Liver (tissue), 9 donors: Measurements from ENCODE around the gene EFNA3. TPM values are rescaled to one million over a fixed set of nuclear protein-coding genes. Genes with fewer than 3 reads are reported as not detected.

ENCODE experiments used
- DNase-seq: peaks from one replicate; pipeline ENCODE4 v3.0.0-alpha.2; 2017; ENCODE audit warnings: low spot score
- H3K27ac ChIP-seq, 2 donors: one replicate each; pipeline ENCODE4 v1.7.0; 2013; ENCODE audit warnings: inconsistent platforms in 2 of 2, low read length in 2 of 2, control low read depth in 1 of 2, low read depth in 1 of 2, mild to moderate bottlenecking in 1 of 2
- H3K27me3 ChIP-seq, 4 donors: one replicate each; pipeline versions ENCODE4 v1.6.1 to v1.7.0; 2013; ENCODE audit warnings: low read length in 3 of 4, inconsistent platforms in 1 of 4, mild to moderate bottlenecking in 1 of 4, moderate library complexity in 1 of 4; ENCODE audit not compliant: control insufficient read depth in 4 of 4, insufficient read depth in 4 of 4
- H3K36me3 ChIP-seq, 4 donors: one replicate each; pipeline versions ENCODE4 v1.6.1 to v1.7.0; 2013; ENCODE audit warnings: low read length in 3 of 4, mild to moderate bottlenecking in 3 of 4, low read depth in 1 of 4, moderate library complexity in 1 of 4; ENCODE audit not compliant: control insufficient read depth in 4 of 4, insufficient read depth in 3 of 4
- H3K4me1 ChIP-seq, 4 donors: one replicate each; pipeline versions ENCODE4 v1.6.1 to v1.7.0; 2013; ENCODE audit warnings: low read length in 3 of 4, mild to moderate bottlenecking in 3 of 4, moderate library complexity in 1 of 4; ENCODE audit not compliant: control insufficient read depth in 4 of 4, insufficient read depth in 4 of 4
- H3K4me3 ChIP-seq, 3 donors: one replicate each; pipeline versions ENCODE4 v1.6.1 to v1.7.0; 2013; ENCODE audit warnings: low read length in 3 of 3, control low read depth in 1 of 3, low read depth in 1 of 3, mild to moderate bottlenecking in 1 of 3
- H3K9ac ChIP-seq, 2 donors: one replicate each; pipeline ENCODE4 v1.7.0; 2013; ENCODE audit warnings: low read length in 2 of 2, mild to moderate bottlenecking in 2 of 2, moderate library complexity in 2 of 2, control low read depth in 1 of 2, low read depth in 1 of 2
- H3K9me3 ChIP-seq, 4 donors: one replicate each; pipeline versions ENCODE4 v1.6.1 to v1.7.0; 2013; ENCODE audit warnings: low read length in 3 of 4; ENCODE audit not compliant: control insufficient read depth in 4 of 4
- ATF3 ChIP-seq: IDR thresholded peaks from 2 replicates; pipeline ENCODE4 v1.6.1; 2016; ENCODE audit warnings: antibody characterized with exemption
- EGR1 ChIP-seq, 2 donors: IDR thresholded peaks; 2 replicates each; pipeline ENCODE4 v1.6.1; 2016 to 2018; ENCODE audit warnings: antibody characterized with exemption in 2 of 2, low read depth in 2 of 2
- FOXA1 ChIP-seq: IDR thresholded peaks from 2 replicates; pipeline ENCODE4 v1.6.1; 2016; ENCODE audit warnings: antibody characterized with exemption
- FOXA2 ChIP-seq: IDR thresholded peaks from 2 replicates; pipeline ENCODE4 v1.6.1; 2016; ENCODE audit warnings: antibody characterized with exemption
- HNF4G ChIP-seq: IDR thresholded peaks from 2 replicates; pipeline ENCODE4 v1.6.1; 2016; ENCODE audit warnings: antibody characterized with exemption
- JUND ChIP-seq, 2 donors: IDR thresholded peaks; 2 replicates each; pipeline ENCODE4 v1.6.1; 2016; ENCODE audit warnings: antibody characterized with exemption in 2 of 2
- MAX ChIP-seq: IDR thresholded peaks from 2 replicates; pipeline ENCODE4 v1.6.1; 2016; ENCODE audit warnings: antibody characterized with exemption
- RAD21 ChIP-seq, 2 donors: IDR thresholded peaks; 2 replicates each; pipeline ENCODE4 v1.6.1; 2016; ENCODE audit warnings: antibody characterized with exemption in 2 of 2, mild to moderate bottlenecking in 2 of 2
- RXRA ChIP-seq, 2 donors: IDR thresholded peaks; 2 replicates each; pipeline ENCODE4 v1.6.1; 2017 to 2018; ENCODE audit warnings: antibody characterized with exemption in 2 of 2, mild to moderate bottlenecking in 1 of 2
- SP1 ChIP-seq: IDR thresholded peaks from 2 replicates; pipeline ENCODE4 v1.6.1; 2018; ENCODE audit warnings: antibody characterized with exemption, mild to moderate bottlenecking
- TAF1 ChIP-seq: conservative IDR thresholded peaks from 2 replicates; pipeline ENCODE4 v1.6.1; 2016; ENCODE audit warnings: antibody characterized with exemption, mild to moderate bottlenecking
- YY1 ChIP-seq: IDR thresholded peaks from 2 replicates; pipeline ENCODE4 v1.6.1; 2016; ENCODE audit warnings: antibody characterized with exemption, mild to moderate bottlenecking
- WGBS: extraction: QIAGEN DNeasy Blood & Tissue Kit; methylation state at CpG from one replicate; pipeline ENCODE4 v1.1.7; 2013; 5-methylcytosine and 5-hydroxymethylcytosine counted together
- polyA plus RNA-seq, 2 donors: library from polyadenylated mRNA; stranded (reverse) in 1 of 2; unstranded in 1 of 2; fragments of 200-250 nt in 1 of 2; fragments of >200 nt in 1 of 2; fragmentation: Nextera tagmentation in 1 of 2; extraction: Ambion mirVana in 1 of 2; gene quantifications; one replicate each; pipeline versions ENCODE4 v1.2.1 to v1.2.3, GENCODE V29; 2013 to 2015
- total RNA-seq, 2 donors: library from RNA; depleted of rRNA; stranded (reverse); fragments of >200 nt; gene quantifications; one replicate each; pipeline ENCODE4 v1.2.3, GENCODE V29; 2014
- TF ChIP-seq, protein P1 (sequence below): IDR thresholded peaks from 2 replicates; pipeline ENCODE4 v1.6.1; 2016; ENCODE audit warnings: antibody characterized with exemption, mild to moderate bottlenecking
- TF ChIP-seq, protein P2 (sequence below): fragments of 150-350 bp; IDR thresholded peaks from 2 replicates; pipeline ENCODE4 v1.5.1; 2017; ENCODE audit warnings: improper control_type of control experiment, low read depth, low read length; ENCODE audit not compliant: missing input control
- donor health status: healthy.
- donor health status: healthy.
- donor health status: healthy.
- donor health status: healthy.
- donor health status: healthy.

EFNA3 gene
- total and polyA plus RNA-seq, 4 donors = 0.47 to 3.7 (median 1.1) TPM

DNA sequence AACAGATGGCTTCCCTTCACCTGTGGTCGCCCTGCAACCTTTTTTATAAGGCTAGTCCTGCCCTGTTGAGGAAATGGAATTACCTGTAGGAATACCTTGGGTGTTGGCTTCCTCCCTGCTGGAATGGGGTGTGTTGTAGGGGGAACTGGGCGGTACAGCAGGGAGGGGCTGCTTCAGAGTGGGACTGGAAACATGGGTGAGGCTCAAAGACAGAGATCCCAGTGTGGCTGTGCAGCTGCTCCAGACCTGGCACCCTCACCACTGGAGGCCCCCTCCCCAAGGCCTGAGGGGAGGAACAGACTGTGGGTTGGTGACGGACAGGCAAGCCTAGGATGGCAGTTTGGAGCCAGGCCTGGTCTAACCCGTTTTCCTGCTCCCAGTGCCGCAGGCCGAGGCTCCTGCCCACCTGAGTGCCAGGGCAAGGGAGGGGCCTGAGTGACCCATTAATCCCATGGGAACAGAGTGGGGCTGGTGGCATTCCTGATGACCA, 4.5 kb downstream of the EFNA3 start:
- H3K4me1 ChIP-seq = peaks cover 21 to 59% (median 43%) of the 10 kb centered on the region in 4 donors
- DNase-seq = no peak
- H3K9ac ChIP-seq = no peak overlapping the region
- H3K27ac ChIP-seq = no peak overlapping the region
- TF ChIP-seq MAX (no peak), RXRA (IDR thresholded peaks at IDR 0.05) (no peak), EGR1 (IDR thresholded peaks at IDR 0.05; ENCODE audit: low read depth in 2 of 2) (no peak), ATF3 (no peak), FOXA1 (no peak), JUND (IDR thresholded peaks at IDR 0.05) (no peak), HNF4G (no peak)
- TF ChIP-seq, protein P1, sequence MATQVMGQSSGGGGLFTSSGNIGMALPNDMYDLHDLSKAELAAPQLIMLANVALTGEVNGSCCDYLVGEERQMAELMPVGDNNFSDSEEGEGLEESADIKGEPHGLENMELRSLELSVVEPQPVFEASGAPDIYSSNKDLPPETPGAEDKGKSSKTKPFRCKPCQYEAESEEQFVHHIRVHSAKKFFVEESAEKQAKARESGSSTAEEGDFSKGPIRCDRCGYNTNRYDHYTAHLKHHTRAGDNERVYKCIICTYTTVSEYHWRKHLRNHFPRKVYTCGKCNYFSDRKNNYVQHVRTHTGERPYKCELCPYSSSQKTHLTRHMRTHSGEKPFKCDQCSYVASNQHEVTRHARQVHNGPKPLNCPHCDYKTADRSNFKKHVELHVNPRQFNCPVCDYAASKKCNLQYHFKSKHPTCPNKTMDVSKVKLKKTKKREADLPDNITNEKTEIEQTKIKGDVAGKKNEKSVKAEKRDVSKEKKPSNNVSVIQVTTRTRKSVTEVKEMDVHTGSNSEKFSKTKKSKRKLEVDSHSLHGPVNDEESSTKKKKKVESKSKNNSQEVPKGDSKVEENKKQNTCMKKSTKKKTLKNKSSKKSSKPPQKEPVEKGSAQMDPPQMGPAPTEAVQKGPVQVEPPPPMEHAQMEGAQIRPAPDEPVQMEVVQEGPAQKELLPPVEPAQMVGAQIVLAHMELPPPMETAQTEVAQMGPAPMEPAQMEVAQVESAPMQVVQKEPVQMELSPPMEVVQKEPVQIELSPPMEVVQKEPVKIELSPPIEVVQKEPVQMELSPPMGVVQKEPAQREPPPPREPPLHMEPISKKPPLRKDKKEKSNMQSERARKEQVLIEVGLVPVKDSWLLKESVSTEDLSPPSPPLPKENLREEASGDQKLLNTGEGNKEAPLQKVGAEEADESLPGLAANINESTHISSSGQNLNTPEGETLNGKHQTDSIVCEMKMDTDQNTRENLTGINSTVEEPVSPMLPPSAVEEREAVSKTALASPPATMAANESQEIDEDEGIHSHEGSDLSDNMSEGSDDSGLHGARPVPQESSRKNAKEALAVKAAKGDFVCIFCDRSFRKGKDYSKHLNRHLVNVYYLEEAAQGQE = no peak
- no peaks in the 10 kb centered on the region for H3K9me3 ChIP-seq
- 60% methylated on average over 6 of the region's 6 CpGs for WGBS
- peaks cover 0 to 21% (median 8%) of the 10 kb centered on the region in 4 donors for H3K27me3 ChIP-seq
- no peak overlapping the region for H3K4me3 ChIP-seq
- H3K36me3 ChIP-seq = no peaks in the 10 kb centered on the region

DNA sequence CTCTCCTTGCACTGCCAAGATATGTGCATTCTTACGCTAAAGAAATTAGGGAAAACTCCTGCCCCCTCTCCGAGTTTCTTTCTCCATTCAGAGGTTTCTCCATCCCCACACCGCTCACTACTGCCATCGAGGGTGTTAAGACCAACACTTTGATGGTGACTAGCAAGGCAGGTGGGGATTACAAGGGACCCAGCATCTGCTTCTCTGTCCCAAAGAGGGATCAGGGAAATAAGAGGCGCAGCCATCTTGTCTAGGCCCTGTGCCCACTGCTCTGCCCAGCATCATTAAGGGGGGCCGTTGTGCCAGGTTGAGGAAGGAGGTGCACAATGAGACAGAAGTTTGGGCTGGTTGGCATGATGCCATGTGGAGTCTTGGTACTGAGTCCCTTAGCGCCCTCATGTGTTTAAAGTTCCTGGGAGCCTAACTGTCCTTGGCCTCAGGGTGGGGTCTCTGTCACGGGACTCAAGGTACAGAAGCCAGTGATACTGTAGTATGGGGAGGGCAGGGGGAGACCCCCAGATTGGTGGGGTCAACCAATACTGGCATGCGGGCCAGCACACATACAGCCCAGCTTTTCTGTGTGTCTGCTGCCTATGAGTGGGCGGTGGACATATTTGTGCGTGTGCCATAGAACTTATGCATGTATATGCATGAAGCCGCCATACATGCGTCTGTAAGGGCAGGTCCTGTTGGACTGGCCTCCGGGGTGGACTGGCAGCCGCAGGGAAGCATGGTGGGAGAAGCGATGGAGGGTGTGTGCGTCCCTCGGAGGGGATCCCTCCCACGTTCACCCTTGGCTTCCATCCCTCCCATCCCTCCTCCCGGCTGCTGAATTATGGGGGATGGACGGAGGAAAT, 5.5 kb downstream of the EFNA3 start:
- Histone ChIP-seq H3K36me3 (no peaks in the 10 kb centered on the region), H3K27ac (peak overlapping the region in 1 of 2 donors; percentile 93), H3K4me3 (peak overlapping the region in 1 of 3 donors; percentile 68), H3K9me3 (no peaks in the 10 kb centered on the region), H3K27me3 (peaks cover 0 to 21% (median 8%) of the 10 kb centered on the region in 4 donors), H3K9ac (no peak overlapping the region), H3K4me1 (peaks cover 19 to 55% (median 39%) of the 10 kb centered on the region in 4 donors)
- WGBS = 26% methylated on average over 21 of the region's 21 CpGs
- TF ChIP-seq, protein P2, sequence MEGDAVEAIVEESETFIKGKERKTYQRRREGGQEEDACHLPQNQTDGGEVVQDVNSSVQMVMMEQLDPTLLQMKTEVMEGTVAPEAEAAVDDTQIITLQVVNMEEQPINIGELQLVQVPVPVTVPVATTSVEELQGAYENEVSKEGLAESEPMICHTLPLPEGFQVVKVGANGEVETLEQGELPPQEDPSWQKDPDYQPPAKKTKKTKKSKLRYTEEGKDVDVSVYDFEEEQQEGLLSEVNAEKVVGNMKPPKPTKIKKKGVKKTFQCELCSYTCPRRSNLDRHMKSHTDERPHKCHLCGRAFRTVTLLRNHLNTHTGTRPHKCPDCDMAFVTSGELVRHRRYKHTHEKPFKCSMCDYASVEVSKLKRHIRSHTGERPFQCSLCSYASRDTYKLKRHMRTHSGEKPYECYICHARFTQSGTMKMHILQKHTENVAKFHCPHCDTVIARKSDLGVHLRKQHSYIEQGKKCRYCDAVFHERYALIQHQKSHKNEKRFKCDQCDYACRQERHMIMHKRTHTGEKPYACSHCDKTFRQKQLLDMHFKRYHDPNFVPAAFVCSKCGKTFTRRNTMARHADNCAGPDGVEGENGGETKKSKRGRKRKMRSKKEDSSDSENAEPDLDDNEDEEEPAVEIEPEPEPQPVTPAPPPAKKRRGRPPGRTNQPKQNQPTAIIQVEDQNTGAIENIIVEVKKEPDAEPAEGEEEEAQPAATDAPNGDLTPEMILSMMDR = no peak
- TF ChIP-seq SP1 (no peak), YY1 (peak; percentile 5), JUND (IDR thresholded peaks at IDR 0.05) (no peak), RAD21 (IDR thresholded peaks at IDR 0.05) (peak in 1 of 2 donors; percentile 3), TAF1 (no peak), FOXA1 (no peak), FOXA2 (no peak)
- no peak for DNase-seq
